HPDE6-E6E7 (cell line): ENCODE data around the gene IFNL1.
"Not testable (repeated sequence)": the region's sequence is repeated elsewhere in the genome, so short reads cannot be mapped to it uniquely, and the experiment has no call there.

Experiments
- DNase-seq: peaks from one replicate; pipeline ENCODE4 v3.0.0; 2011; ENCODE audit warnings: missing footprints; ENCODE audit errors: extremely low spot score

IFNL1 gene

DNA sequence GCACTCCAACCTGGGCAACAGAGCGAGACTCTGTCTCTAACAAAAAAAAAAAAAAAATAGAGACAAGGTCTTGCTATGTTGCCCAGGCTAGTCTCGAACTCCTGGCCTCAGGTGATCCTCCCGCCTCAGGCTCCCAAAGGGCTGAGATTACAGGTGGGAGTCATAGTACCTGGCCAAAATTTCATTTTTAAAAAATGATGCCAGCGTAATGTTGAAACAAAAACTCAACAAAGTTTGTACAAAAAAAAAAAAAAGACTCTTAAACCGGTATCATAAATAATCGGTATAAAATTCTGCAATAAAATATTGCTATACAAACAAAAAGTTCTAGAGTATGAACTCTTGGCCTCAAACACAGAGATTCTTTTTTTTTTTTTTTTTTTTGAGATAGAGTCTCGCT, 36.1 kb downstream of the IFNL1 start:
- DNase-seq = no peak

DNA sequence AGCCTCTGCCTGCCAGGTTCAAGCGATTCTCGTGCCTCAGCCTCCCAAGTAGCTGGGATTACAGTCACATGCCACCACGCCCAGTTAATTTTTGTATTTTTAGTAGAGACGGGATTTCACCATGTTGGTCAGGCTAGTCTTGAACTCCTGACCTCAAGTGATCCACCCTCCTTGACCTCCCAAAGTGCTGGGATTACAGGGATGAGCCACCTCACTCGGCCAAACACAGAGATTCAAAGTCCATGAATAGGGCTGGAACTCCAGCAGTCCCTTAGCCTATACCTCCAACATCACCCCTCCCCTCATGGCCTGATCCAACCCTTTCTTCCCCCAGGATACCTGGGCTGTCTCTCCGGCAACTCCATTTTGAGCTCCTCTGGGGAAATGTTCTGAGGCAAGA, 36.5 kb downstream of the IFNL1 start:
- not testable (repeated sequence) for DNase-seq

DNA sequence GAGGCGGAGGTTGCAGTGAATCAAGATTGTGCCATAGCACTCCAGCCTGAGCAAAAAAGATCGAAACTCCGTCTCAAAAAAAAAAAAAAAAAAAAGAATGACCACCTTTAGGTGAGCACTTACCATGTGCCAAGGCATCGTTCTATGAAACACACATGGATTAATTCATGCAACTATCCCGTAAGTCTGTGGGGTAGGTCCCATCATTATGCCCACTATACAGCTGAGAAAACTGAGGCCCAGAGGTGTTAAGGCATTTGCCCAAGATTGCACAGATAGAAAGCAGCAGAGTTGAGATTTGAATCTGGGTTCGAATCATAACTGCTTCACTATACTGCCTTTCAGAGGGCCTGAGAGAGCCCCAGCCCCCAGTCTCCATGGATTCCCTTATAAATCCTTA, 37.3 kb downstream of the IFNL1 start:
- no peak for DNase-seq

DNA sequence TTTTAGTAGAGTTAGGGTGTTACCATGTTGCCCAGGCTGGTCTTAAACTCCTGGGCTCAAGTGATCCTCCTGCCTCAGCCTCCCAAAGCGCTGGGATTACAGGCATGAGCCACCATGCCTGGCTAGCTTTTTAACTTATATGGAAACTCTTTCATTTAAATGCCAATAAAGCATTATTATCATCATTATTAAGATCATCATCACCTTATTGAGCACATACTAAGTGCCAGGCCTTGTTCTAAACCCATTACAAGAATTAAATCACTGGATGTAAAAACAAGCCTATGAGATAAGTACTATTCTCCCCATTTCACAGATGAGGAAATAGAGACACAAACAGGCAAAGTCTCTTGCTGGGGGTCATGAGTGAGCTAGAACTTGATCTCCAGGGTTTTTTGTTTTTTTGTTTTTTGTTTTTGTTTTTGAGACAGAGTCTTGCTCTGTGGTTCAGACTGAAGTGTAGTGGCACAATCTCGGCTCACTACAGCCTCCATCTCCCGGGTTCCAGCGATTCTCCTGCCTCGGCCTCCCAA, 38.3 kb downstream of the IFNL1 start:
- DNase-seq = no peak

DNA sequence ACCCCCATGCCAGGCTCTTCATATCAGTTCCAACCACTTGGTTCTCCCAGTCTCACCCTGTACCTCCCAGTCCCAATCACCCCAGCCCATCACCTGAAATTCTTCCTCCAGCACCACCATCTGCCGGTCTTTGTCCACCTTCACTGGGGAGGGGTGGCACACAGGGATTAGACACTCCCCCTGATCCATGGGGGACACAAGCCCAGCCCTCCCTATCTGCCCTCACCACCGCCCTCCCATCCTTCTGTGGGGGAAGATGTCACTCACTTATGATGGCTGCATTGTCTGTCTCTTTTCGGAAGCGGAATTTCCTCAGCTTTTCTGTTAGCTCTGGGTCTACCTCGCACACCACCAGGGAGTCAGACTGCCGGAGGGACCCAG, 39.0 kb downstream of the IFNL1 start:
- DNase-seq = no peak

DNA sequence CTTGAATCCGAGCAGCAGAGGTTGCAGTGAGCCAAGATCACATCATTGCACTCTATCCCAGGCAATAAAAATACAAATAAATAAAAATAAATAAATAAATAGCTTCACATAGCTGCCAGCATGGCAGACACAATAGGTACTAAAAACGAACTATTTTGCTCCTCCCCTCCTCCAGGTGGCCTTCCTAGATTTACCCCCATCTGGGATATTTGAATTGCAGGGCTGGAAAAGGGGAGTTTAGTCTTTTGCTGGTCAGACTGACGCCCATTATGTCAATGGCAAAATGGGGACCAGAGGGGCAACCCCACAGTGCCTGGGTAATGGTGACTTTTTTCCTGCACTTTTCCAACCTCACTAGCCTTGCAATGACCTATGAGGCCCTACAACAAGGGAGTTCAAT, 40.3 kb downstream of the IFNL1 start:
- no peak for DNase-seq

DNA sequence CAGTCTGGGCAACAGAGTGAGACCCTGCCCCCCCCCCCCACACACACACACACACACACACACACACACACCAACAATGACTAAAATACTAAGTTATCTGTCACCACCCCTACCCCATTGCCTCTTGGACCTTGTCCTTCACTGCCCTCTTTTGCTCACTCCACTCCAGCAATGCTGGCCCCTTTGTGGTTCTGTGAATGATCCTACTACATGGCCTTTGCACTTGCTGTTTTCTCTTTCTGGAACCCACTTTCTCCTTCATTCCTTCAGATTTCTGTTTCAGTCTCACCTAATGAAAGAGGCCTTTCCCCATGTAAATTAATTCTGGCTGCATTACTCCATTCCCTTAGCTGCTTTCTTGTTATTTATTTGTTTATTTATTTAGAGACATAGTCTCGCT, 43.5 kb downstream of the IFNL1 start:
- DNase-seq = no peak

DNA sequence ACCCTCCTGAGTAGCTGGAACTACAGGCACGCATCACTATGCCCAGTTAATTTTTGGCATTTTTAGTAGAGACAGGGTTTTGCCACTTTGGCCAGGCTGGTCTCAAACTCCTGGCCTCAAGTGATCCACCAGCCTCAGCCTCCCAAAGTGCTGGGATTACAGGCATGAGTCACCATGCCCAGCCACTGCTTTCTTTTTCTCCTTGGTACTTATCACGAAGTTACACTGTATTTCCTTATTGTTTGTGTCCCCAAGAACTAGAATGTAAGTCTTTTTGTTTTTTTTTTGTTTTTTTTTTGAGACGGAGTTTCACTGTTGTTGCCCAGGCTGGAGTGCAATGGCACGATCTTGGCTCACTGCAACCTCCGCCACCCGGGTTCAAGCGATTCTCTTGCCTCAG, 43.9 kb downstream of the IFNL1 start:
- not testable (repeated sequence) for DNase-seq

DNA sequence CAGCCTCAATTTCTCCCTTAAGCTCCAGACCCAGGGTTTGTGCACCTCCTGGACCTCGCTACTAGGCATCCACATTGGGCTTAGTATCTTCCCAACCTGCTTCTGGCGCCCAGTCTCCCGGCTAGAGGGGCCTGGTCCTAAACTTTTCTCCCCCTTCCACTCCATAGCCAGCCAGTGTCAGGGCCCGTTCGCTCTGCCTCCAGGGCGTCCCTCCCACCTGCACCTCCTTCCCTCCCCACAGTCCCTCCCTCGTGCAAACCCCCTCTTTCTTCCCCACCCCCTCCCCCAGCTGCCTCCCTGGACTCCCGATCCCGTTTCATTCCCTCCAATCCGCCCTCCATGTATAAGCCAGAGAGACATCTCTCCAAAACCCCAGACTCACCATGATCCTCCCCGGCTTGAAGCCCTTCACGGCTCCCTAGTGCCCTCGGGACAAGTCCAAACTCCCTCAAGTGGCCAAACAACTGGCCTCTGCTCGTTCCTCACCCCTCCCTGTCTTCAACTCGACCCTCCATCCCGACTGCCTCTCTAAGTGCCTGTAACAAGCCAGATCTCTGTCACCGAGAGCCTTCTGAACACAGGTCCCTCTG, 45.0 kb downstream of the IFNL1 start:
- no peak for DNase-seq

DNA sequence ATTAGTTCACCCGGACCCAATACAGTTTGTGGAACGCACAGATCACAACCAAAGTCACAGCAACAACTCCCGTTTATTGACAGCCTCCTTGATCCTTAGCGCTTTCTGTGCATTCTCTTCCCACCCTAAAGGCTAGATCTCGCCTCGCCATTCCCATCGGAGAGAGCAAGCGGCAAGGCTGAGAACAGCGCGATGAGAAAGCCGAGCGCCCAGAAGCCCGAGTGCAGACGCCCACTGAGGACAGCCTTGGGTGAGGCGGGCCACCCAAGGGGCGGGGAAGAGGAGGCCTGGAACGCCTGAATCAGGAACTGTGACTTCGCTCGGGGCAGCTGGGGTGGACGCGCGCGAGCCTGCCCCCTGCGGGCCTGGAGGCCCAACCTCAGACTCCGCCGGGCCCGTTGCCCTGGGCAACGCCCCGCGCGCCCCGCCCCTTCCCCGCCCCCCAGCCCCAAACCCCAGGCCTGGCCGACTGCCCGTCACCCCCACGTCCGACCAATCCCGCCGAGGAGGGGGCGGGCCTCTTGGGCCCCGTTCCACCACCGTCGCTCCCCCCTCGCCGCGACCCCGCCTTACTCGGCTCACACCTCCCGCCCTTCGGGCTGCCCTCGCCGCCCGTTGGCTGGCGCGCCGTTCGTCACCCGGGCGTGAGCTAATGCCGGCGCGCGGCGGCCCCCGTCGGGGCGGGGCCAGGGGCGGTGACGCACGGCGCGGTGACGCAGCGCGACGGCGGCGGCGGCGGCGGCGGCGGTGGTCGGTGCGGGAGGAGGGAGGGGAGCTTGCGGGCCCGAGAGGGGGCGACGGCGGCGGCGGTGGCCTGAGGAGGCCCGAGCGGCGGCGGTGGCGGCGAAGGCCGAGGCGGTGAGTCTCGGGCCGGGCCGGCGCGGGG, 45.8 kb downstream of the IFNL1 start, which contains the start of gene SAMD4B:
Gene SAMD4B, plus strand, starts transcription at position 703 of the 886 bp plus-strand sequence. CDS start 14,473 bp downstream, outside the sequence.
- peak; percentile 96 for DNase-seq

DNA sequence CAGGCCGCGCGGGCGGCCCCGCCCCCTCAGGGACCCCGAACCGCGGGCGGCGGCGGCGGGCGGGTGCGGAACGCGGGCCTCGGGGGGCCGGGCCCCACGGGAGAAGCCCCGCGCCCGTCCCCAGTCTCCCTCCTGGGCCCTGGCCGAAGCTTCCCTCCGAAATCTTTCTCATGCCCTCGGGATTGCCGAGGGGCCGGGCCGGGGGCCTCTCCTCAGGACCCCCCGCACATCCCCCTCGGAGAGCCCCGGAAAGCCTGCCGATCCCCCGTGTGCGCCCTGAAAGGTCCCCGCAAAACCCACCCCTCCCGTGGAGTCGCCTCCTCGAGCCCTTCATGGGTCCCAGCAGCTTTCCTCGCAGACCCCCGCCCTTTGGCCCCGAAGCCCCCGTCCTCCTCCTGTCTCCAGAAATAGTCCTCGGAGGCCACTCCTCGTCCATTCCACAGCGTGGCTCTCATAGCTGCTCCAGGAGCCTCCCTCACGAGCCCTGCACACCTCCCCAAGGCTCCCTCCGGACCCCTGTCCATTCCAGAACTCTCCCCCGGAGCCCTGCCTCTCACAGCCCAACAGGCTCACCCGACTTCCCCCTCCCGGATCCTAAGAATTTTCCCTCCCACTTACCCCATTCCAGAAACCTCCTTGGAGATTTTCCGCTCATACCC, 46.6 kb downstream of the IFNL1 start:
- DNase-seq = no peak

DNA sequence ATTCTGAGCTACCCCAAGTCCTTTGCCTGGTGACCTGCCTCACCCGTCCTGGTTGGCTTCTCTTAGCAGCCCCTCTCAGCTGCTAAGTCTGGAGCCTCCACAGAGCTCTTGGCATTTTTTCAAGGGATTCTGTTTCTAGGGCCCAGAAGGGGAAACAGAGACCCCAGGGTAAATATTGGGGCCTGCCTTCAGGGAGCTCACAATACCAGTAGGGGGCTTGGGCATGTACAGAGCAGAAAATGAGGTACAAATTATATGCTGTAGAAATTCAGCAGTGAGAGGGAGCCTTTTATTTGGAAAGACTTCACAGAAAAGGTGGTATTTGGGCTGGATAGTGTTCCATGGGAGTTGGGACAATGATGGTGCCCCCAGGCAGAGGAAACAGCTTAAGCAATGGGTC, 49.7 kb downstream of the IFNL1 start:
- DNase-seq = no peak

DNA sequence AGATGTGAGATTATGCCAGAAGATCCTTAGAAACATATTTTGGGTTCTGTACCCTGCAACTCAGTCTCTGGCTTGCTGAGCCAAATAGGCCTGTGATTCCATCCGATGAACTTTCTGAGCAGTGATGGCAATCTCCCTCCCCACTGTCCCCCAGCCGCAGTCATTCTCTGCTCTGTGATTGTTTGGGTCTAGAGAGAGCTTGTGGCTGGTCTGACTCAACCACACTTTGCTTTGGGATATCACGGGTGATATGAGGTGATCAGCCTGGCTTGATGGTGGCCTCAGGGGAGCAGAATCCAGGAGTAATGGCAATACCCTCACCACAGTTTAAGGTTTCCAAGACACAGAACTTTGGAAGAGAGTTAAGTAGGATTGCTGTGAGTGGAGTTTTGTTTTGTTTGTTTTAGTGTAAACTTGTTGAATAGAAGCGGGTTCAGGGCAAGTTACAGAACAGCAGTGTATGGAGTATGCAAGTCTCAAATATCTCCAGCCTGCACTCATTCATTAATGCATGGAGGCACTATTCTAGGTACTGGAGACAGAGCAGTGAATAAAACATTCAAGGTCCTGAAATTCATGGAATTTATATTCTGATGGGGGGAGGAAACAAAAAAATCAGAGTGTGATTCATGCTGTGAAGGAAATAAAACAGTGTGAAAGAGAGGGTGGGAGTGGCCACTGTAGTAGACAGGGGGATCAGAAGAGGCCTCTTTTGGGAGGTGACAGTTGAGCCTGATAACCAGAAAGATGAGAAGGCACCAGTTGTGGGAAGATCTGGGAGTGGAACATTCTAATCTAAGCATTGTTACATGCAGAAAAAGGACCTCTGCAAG, 51.3 kb downstream of the IFNL1 start:
- DNase-seq = no peak
